GM06990 (cell line): ENCODE data around the gene WASF2.
"Not testable (repeated sequence)": the region's sequence is repeated elsewhere in the genome, so short reads cannot be mapped to it uniquely, and the experiment has no call there.

Source experiments
- DNase-seq: peaks from one replicate; pipeline ENCODE4 v3.0.0-alpha.2; 2011; ENCODE audit not compliant: insufficient read length; ENCODE audit errors: extremely low read depth
- H3K27me3 ChIP-seq: replicated peaks from 2 replicates; pipeline ENCODE4 v1.6.0; 2011; ENCODE audit warnings: low read length; ENCODE audit not compliant: control insufficient read depth, insufficient read depth
- H3K36me3 ChIP-seq: 2 replicates; pipeline ENCODE4 v1.5.1; 2011; ENCODE audit warnings: low read length; ENCODE audit not compliant: control insufficient read depth, insufficient read depth
- H3K4me3 ChIP-seq: replicated peaks from 2 replicates; pipeline ENCODE4 v1.5.1; 2011; ENCODE audit warnings: low read depth, mild to moderate bottlenecking, control low read depth, low read length
- CTCF ChIP-seq: IDR thresholded peaks from 2 replicates; pipeline ENCODE4 v1.5.1; 2011; ENCODE audit warnings: low read length, control low read depth, mild to moderate bottlenecking, inconsistent platforms; ENCODE audit not compliant: insufficient read depth, poor library complexity, severe bottlenecking

Gene WASF2

DNA sequence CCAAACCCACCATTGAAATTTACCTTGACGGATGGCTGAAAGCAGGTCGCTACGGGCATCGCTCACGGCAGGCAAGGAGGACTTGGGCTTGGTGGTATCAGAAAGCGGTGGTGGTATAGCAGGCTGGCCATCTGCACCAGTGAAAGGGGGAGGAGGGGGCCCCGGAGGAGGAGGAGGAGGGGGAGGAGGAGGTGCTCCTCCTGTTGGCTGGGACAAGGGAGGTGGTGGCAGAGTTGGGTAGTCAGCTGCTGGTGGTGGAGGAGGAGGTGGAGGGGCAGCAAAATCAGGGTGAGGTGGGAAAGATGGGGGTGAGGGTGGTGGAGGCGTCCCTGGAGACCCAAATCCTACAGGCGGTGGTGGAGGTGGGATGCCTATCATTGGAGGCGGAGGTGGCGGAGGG, 80.3 kb downstream of the WASF2 start:
- no peaks in the 10 kb centered on the region for H3K27me3 ChIP-seq
- H3K4me3 ChIP-seq = no peak overlapping the region
- no peak for DNase-seq
- H3K36me3 ChIP-seq = peaks cover 20% of the 10 kb centered on the region
- TF ChIP-seq CTCF = no peak

- no peak overlapping the region for H3K4me3 ChIP-seq
- no peak for TF ChIP-seq CTCF
- H3K36me3 ChIP-seq = peaks cover 16% of the 10 kb centered on the region
- H3K27me3 ChIP-seq = no peaks in the 10 kb centered on the region
- no peak for DNase-seq
Measured at GRCh38 chr1:27408151-27408550, 81.8 kb downstream of the WASF2 start.

GRCh38 chr1:27406791-27407190, 83.2 kb downstream of the WASF2 start:
- H3K36me3 ChIP-seq = peaks cover 11% of the 10 kb centered on the region
- H3K4me3 ChIP-seq, DNase-seq, H3K27me3 ChIP-seq: not testable (repeated sequence)

DNA sequence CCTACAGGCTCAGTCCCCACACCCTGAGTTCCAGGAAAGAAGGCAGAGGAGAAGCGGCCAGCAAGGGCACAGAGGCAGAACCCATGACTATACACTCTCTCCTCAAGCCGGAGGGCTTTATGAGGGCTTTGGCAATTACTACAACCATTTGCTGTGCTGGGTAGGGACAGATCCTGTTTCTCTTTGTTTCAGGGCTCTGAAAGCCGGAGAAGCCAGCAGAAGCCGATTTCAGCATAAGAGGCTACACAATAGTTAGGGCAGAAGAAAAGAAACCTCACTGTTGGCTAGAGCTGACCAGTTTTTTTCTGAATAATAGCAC, 83.6 kb downstream of the WASF2 start:
- DNase-seq = no peak
- no peak overlapping the region for H3K4me3 ChIP-seq
- no peak for TF ChIP-seq CTCF
- H3K27me3 ChIP-seq = no peaks in the 10 kb centered on the region
- peaks cover 11% of the 10 kb centered on the region for H3K36me3 ChIP-seq

DNA sequence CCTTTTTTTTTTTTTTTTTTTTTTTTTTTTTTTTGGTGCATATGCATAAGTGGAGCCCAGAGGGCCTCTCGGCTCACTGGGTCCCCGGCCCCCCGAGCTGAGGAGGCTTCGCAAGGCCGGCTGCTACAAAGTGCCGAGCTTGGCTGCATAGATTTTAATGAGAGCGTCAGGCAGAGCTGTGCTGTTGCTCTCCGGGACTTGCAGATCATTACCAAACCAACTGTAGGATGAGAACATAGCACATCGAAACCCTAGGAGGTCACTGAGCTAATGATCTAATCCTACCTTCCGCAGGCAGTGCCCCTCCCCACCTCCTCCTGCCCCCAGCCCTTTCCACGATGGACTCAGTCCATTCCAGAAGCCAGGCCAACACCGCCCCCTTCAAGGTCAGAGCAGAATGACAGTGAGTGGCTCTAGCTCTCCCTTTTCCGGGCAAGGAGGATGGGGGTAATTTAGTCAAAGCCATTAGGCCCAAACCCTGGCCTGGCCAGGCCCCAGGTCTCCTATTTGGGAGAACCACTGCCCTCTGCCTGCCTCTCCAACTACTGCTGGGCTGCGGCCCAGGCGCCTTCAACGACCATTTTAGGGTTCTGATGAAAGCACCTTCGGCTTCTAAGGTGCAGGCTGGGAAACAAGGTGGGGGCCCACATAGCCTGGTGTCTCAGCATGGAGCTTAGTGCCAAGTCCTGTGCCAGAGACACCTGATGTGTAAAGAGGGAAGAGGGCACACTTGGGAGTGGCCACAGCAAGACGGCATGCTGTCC, 84.2 kb downstream of the WASF2 start:
- DNase-seq, H3K27me3 ChIP-seq, H3K4me3 ChIP-seq: not testable (repeated sequence)
- H3K36me3 ChIP-seq = peaks cover 11% of the 10 kb centered on the region

DNA sequence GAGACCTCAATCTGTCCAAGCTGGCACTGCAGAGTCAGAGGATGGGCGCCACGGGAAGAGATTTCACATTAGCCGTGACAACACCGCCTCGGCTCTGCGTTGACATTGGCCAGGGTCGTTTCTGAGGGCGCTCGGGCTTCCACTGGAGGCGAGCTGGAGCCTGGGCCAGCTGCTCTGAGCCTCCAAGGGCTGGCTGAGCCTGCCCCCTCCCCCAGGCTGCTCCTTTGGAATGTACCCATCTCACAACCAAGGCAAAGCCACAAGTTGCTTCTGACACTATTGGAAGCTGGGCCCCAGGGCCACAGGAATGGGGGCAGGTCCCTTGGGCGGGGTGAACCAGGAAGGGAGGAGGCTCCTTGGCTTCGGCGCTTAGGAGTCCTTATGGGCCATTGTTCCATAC, 84.9 kb downstream of the WASF2 start:
- no peak for DNase-seq

More for the DNA sequence above, 84.9 kb downstream of the WASF2 start:
- Histone ChIP-seq H3K27me3 (no peaks in the 10 kb centered on the region), H3K4me3 (no peak overlapping the region), H3K36me3 (peaks cover 11% of the 10 kb centered on the region)
- no peak for TF ChIP-seq CTCF
